Adipose tissue (tissue), 3 donors: Measurements from ENCODE around the gene CPNE5. TPM values are rescaled to one million over a fixed set of nuclear protein-coding genes. Genes with fewer than 3 reads are reported as not detected.

ENCODE experiments used
- H3K27ac ChIP-seq: one replicate; pipeline ENCODE4 v1.5.1; 2013; ENCODE audit warnings: low read depth, low read length
- WGBS, 3 donors: extraction: QIAGEN DNeasy Blood & Tissue Kit; methylation state at CpG; one replicate each; pipeline ENCODE4 v1.1.7; 2013; 5-methylcytosine and 5-hydroxymethylcytosine counted together
- polyA plus RNA-seq, 3 donors: library from polyadenylated mRNA; stranded (reverse); fragments of 200-250 nt; gene quantifications; one replicate each; pipeline ENCODE4 v1.2.3, GENCODE V29; 2013
- donor health status: healthy with polysubstance abuse.
- donor health status: Bipolar disorder and iron deficiency.
- donor health status: healthy.

Gene CPNE5
- polyA plus RNA-seq, 3 donors: 0.53 to 8.5 (median 1.5) TPM

GRCh38 chr6:36840432-36841403 is 1.5 kb upstream of the CPNE5 start:
- H3K27ac ChIP-seq: no peak overlapping the region
- 15 to 22% (median 17%) methylated on average over 31 to 44 of the region's 44 CpGs for WGBS, 3 donors

- 0 to 2% (median 1%) methylated on average over 33 to 70 of the region's 70 CpGs for WGBS, 3 donors
These were observed 646 bp upstream of the CPNE5 start for GRCh38 chr6:36839749-36840431.

GRCh38 chr6:36837686-36838085 is 1.6 kb downstream of the CPNE5 start:
- WGBS, 3 donors: 96 to 97% (median 97%) methylated on average over 6 of the region's 6 CpGs
- no peak overlapping the region for H3K27ac ChIP-seq

More at GRCh38 chr6:36839749-36840431, 646 bp upstream of the CPNE5 start:
- H3K27ac ChIP-seq: no peak overlapping the region

- WGBS, 3 donors: 89 to 91% (median 89%) methylated on average over 2 of the region's 2 CpGs
- no peak overlapping the region for H3K27ac ChIP-seq
These were observed 2.3 kb downstream of the CPNE5 start for GRCh38 chr6:36837022-36837339.

- H3K27ac ChIP-seq: no peak overlapping the region
- 83 to 90% (median 88%) methylated on average over 3 of the region's 3 CpGs for WGBS, 3 donors
These were observed 2.9 kb downstream of the CPNE5 start for GRCh38 chr6:36836111-36837021.

GRCh38 chr6:36834576-36835341 is 4.5 kb downstream of the CPNE5 start:
- WGBS, 3 donors: 60 to 76% (median 67%) methylated on average over 17 of the region's 17 CpGs
- H3K27ac ChIP-seq: no peak overlapping the region

- WGBS, 3 donors: 94 to 98% (median 96%) methylated on average over 7 of the region's 7 CpGs
- H3K27ac ChIP-seq: no peak overlapping the region
These were observed 6.0 kb downstream of the CPNE5 start for GRCh38 chr6:36833182-36833789.

GRCh38 chr6:36832313-36832712 is 6.9 kb downstream of the CPNE5 start:
- 92 to 95% (median 93%) methylated on average over 5 of the region's 5 CpGs for WGBS, 3 donors

GRCh38 chr6:36830577-36830976 is 8.7 kb downstream of the CPNE5 start:
- 25 to 78% (median 63%) methylated on average over 2 of the region's 2 CpGs for WGBS, 3 donors
- H3K27ac ChIP-seq: no peak overlapping the region

More at GRCh38 chr6:36832313-36832712, 6.9 kb downstream of the CPNE5 start:
- no peak overlapping the region for H3K27ac ChIP-seq

GRCh38 chr6:36829919-36830544 is 9.2 kb downstream of the CPNE5 start:
- H3K27ac ChIP-seq: no peak overlapping the region
- WGBS, 3 donors: 16 to 48% (median 45%) methylated on average over 11 of the region's 11 CpGs

GRCh38 chr6:36827261-36828079 is 11.8 kb downstream of the CPNE5 start:
- WGBS, 3 donors: 24 to 73% (median 30%) methylated on average over 19 of the region's 19 CpGs
- H3K27ac ChIP-seq: no peak overlapping the region

GRCh38 chr6:36826520-36827227 is 12.6 kb downstream of the CPNE5 start:
- H3K27ac ChIP-seq: no peak overlapping the region
- WGBS, 3 donors: 75 to 82% (median 79%) methylated on average over 19 of the region's 19 CpGs

- no peak overlapping the region for H3K27ac ChIP-seq
- WGBS, 3 donors: 85 to 94% (median 90%) methylated on average over 8 of the region's 8 CpGs
These were observed 13.2 kb downstream of the CPNE5 start for GRCh38 chr6:36825994-36826393.

GRCh38 chr6:36825452-36825851 is 13.8 kb downstream of the CPNE5 start:
- no peak overlapping the region for H3K27ac ChIP-seq
- 88 to 92% (median 91%) methylated on average over 6 of the region's 6 CpGs for WGBS, 3 donors

- no peak overlapping the region for H3K27ac ChIP-seq
- 56 to 79% (median 68%) methylated on average over 7 of the region's 7 CpGs for WGBS, 3 donors
These were observed 15.0 kb downstream of the CPNE5 start for GRCh38 chr6:36824253-36824652.
